SK-N-SH (cell line): ENCODE data around the gene MLLT11. TPM values are rescaled to one million over a fixed set of nuclear protein-coding genes. Genes with fewer than 3 reads are reported as not detected.

ENCODE experiments used
- CTCF ChIA-PET: fragments of 300-600, 350-600 bp; formaldehyde crosslinking; extraction: SDS; loops from one replicate; lab custom pipeline; 2021; lab: Yijun Ruan, JAX
- POLR2A ChIA-PET: fragments of 350-600 bp; sonication (Branson Sonifier 250); formaldehyde crosslinking; extraction: SDS; loops from one replicate; lab custom pipeline; 2020; ENCODE audit warnings: antibody characterized with exemption, inconsistent platforms; lab: Yijun Ruan, JAX
- DNase-seq: peaks from one replicate; pipeline ENCODE4 v3.0.0; 2012
- H2AFZ ChIP-seq: fragments of 200-600 bp; sonication (generic); 2 replicates; pipeline ENCODE4 v1.8.1; 2016; ENCODE audit warnings: antibody characterized with exemption, mild to moderate bottlenecking, low read depth
- H3F3A ChIP-seq: fragments of 200-600 bp; sonication (generic); replicated peaks from 2 replicates; pipeline ENCODE3; 2016; ENCODE audit warnings: antibody characterized with exemption, mild to moderate bottlenecking; ENCODE audit not compliant: insufficient read depth
- H3K27ac ChIP-seq, 2 experiments: fragments of 200-500 bp in 1 of 2; fragments of 200-600 bp in 1 of 2; sonication (Bioruptor generic) in 1 of 2; sonication (generic), shearing (Covaris generic) in 1 of 2; 2 replicates each; pipeline versions ENCODE4 v1.5.1 to v1.6.1; 2014 to 2016; ENCODE audit warnings: low read depth in 2 of 2, inconsistent platforms in 1 of 2, low read length in 1 of 2, mild to moderate bottlenecking in 1 of 2, mixed read lengths in 1 of 2
- H3K27me3 ChIP-seq: fragments of 200-600 bp; sonication (generic), shearing (Covaris generic); 2 replicates; pipeline ENCODE4 v1.6.1; 2016; ENCODE audit warnings: mixed run types; ENCODE audit not compliant: insufficient read depth
- H3K36me3 ChIP-seq, 2 experiments: fragments of 200-500 bp in 1 of 2; fragments of 200-600 bp in 1 of 2; sonication (Bioruptor generic) in 1 of 2; sonication (generic) in 1 of 2; replicated peaks in 1 of 2; 2 replicates each; pipeline versions ENCODE3 to v1.5.1; 2014 to 2016; ENCODE audit warnings: low read length in 1 of 2, mild to moderate bottlenecking in 1 of 2; ENCODE audit not compliant: insufficient read depth in 2 of 2, control insufficient read depth in 1 of 2
- H3K4me1 ChIP-seq, 2 experiments: fragments of 200-500 bp in 1 of 2; fragments of 200-600 bp in 1 of 2; sonication (Bioruptor generic) in 1 of 2; sonication (generic), shearing (Covaris generic) in 1 of 2; 2 replicates each; pipeline versions ENCODE4 v1.5.1 to v1.6.1; 2014 to 2016; ENCODE audit warnings: low read depth in 1 of 2, low read length in 1 of 2, mixed run types in 1 of 2; ENCODE audit not compliant: insufficient read depth in 2 of 2, control insufficient read depth in 1 of 2
- H3K4me2 ChIP-seq: fragments of 200-600 bp; sonication (generic), shearing (Covaris generic); 2 replicates; pipeline ENCODE4 v1.6.1; 2017; ENCODE audit warnings: mixed run types
- H3K4me3 ChIP-seq, 2 experiments: fragments of 200-500 bp in 1 of 2; fragments of 200-600 bp in 1 of 2; sonication (Bioruptor generic) in 1 of 2; sonication (generic), shearing (Covaris generic) in 1 of 2; 2 replicates each; pipeline versions ENCODE4 v1.5.1 to v1.8.1; 2014 to 2016; ENCODE audit warnings: low read depth in 2 of 2, inconsistent platforms in 1 of 2, low read length in 1 of 2, mild to moderate bottlenecking in 1 of 2, mixed read lengths in 1 of 2, moderate library complexity in 1 of 2
- H3K79me2 ChIP-seq: fragments of 200-600 bp; sonication (generic); 2 replicates; pipeline ENCODE4 v1.8.1; 2017; ENCODE audit warnings: mild to moderate bottlenecking; ENCODE audit not compliant: insufficient read depth
- H3K9ac ChIP-seq: fragments of 200-600 bp; sonication (generic); 2 replicates; pipeline ENCODE4 v1.6.1; 2017; ENCODE audit warnings: mixed run types
- H3K9me2 ChIP-seq: fragments of 200-600 bp; sonication (generic); 2 replicates; pipeline ENCODE4 v1.6.1; 2017; ENCODE audit warnings: mixed run types
- H3K9me3 ChIP-seq: fragments of 200-600 bp; sonication (generic); 2 replicates; pipeline ENCODE4 v1.6.1; 2017; ENCODE audit warnings: mixed run types, mild to moderate bottlenecking, moderate library complexity
- H4K20me1 ChIP-seq: fragments of 200-600 bp; sonication (generic); 2 replicates; pipeline ENCODE4 v1.6.1; 2017; ENCODE audit warnings: mild to moderate bottlenecking, mixed run types; ENCODE audit not compliant: insufficient read depth
- CHD2 ChIP-seq: fragments of 150-350 bp; IDR thresholded peaks from 2 replicates; pipeline ENCODE4 v1.6.1; 2018; ENCODE audit warnings: low read length; ENCODE audit not compliant: partially characterized antibody
- ELF1 ChIP-seq: IDR thresholded peaks from 2 replicates; pipeline ENCODE4 v1.4.0; 2012
- EP300 ChIP-seq, 2 experiments: IDR thresholded peaks; 2 replicates each; pipeline versions ENCODE4 v1.4.0 to v1.6.1; 2012; ENCODE audit warnings: borderline replicate concordance in 1 of 2, low read depth in 1 of 2, low read length in 1 of 2
- FOSL2 ChIP-seq: IDR thresholded peaks from 2 replicates; pipeline ENCODE4 v1.4.0; 2012; ENCODE audit warnings: low read depth, mild to moderate bottlenecking, moderate library complexity, borderline replicate concordance
- FOXJ3 ChIP-seq: sonication (generic); formaldehyde crosslinking; IDR thresholded peaks from 2 replicates; pipeline ENCODE4 v1.5.1; 2020; ENCODE audit warnings: mild to moderate bottlenecking, missing genetic modification reagents
- FOXM1 ChIP-seq: IDR thresholded peaks from 2 replicates; pipeline ENCODE4 v1.4.0; 2012; ENCODE audit warnings: low read depth, mild to moderate bottlenecking
- GABPA ChIP-seq: IDR thresholded peaks from 2 replicates; pipeline ENCODE4 v1.4.0; 2012; ENCODE audit warnings: low read depth, mild to moderate bottlenecking
- GATA2 ChIP-seq: sonication (generic); formaldehyde crosslinking; IDR thresholded peaks from 2 replicates; pipeline ENCODE4 v1.5.0; 2020; ENCODE audit warnings: mild to moderate bottlenecking, missing genetic modification reagents
- IRF3 ChIP-seq: fragments of 150-350 bp; IDR thresholded peaks from 2 replicates; pipeline ENCODE4 v1.6.1; 2016; ENCODE audit warnings: mild to moderate bottlenecking, low read depth, low read length
- JUND ChIP-seq: IDR thresholded peaks from 2 replicates; pipeline ENCODE4 v1.4.0; 2012
- MXI1 ChIP-seq: IDR thresholded peaks from 2 replicates; pipeline ENCODE4 v1.6.1; 2012; ENCODE audit warnings: mild to moderate bottlenecking, low read depth, low read length, improper control_type of control experiment
- NFIC ChIP-seq: IDR thresholded peaks from 2 replicates; pipeline ENCODE4 v1.4.0; 2012; ENCODE audit warnings: borderline replicate concordance
- RAD21 ChIP-seq: IDR thresholded peaks from 2 replicates; pipeline ENCODE4 v1.6.1; 2012; ENCODE audit warnings: mild to moderate bottlenecking, low read length
- RCOR1 ChIP-seq: fragments of 150-350 bp; IDR thresholded peaks from 2 replicates; pipeline ENCODE4 v1.6.1; 2017; ENCODE audit warnings: antibody characterized with exemption, low read length
- RFX5 ChIP-seq: IDR thresholded peaks from 2 replicates; pipeline ENCODE4 v1.6.1; 2012; ENCODE audit warnings: mild to moderate bottlenecking, improper control_type of control experiment, low read length
- RXRA ChIP-seq: IDR thresholded peaks from 2 replicates; pipeline ENCODE4 v1.4.0; 2012; ENCODE audit warnings: low read depth, mild to moderate bottlenecking, borderline replicate concordance
- SIN3A ChIP-seq: IDR thresholded peaks from 2 replicates; pipeline ENCODE4 v1.6.1; 2012; ENCODE audit warnings: low read depth, mild to moderate bottlenecking, low read length, moderate library complexity, borderline replicate concordance
- SMC3 ChIP-seq: IDR thresholded peaks from 2 replicates; pipeline ENCODE4 v1.6.1; 2012; ENCODE audit warnings: low read depth, low read length, improper control_type of control experiment
- TAF1 ChIP-seq: IDR thresholded peaks from 2 replicates; pipeline ENCODE4 v1.6.1; 2012; ENCODE audit warnings: low read depth, mild to moderate bottlenecking, low read length, moderate library complexity, borderline replicate concordance
- TCF12 ChIP-seq: IDR thresholded peaks from 2 replicates; pipeline ENCODE4 v1.4.0; 2012
- TEAD4 ChIP-seq: IDR thresholded peaks from 2 replicates; pipeline ENCODE4 v1.4.0; 2012; ENCODE audit warnings: mild to moderate bottlenecking, borderline replicate concordance; ENCODE audit not compliant: insufficient read depth
- USF2 ChIP-seq: fragments of 150-350 bp; IDR thresholded peaks from 2 replicates; pipeline ENCODE4 v1.6.1; 2017; ENCODE audit warnings: antibody characterized with exemption, low read length, low read depth, borderline replicate concordance
- WGBS: methylation state at CpG from one replicate; pipeline ENCODE4 v1.1.6; 2017; ENCODE audit warnings: low lambda C conversion rate; 5-methylcytosine and 5-hydroxymethylcytosine counted together
- polyA plus RNA-seq, 3 experiments: library from polyadenylated mRNA; depleted of rRNA; stranded (reverse); fragments of >200 nt; gene quantifications; 2 replicates each; pipeline ENCODE4 v1.2.3, GENCODE V29; 2012
- TF ChIP-seq, protein P1 (sequence below): IDR thresholded peaks from 2 replicates; pipeline ENCODE4; 2012

Gene MLLT11
- polyA plus RNA-seq, 1 of the 3 experiments (the other 2 are of a cell fraction), result 26.7 TPM

- Histone ChIP-seq H3K4me1 (no peaks in the 10 kb centered on the region), H3K4me3 (no peak overlapping the region), H3K79me2 (no peaks in the 10 kb centered on the region), H3F3A (no peaks in the 10 kb centered on the region), H3K9me2 (no peaks in the 10 kb centered on the region), H4K20me1 (no peaks in the 10 kb centered on the region), H3K27me3 (no peaks in the 10 kb centered on the region), H3K4me2 (no peak overlapping the region), H2AFZ (no peak overlapping the region), H3K27ac (no peak overlapping the region), H3K9ac (no peak overlapping the region), H3K36me3 (peaks cover 5 to 20% of the 10 kb centered on the region in 2 experiments), H3K9me3 (no peaks in the 10 kb centered on the region)
- 83% methylated on average over 6 of the region's 6 CpGs for WGBS
- ChIA-PET POLR2A (no interaction called here), CTCF (interaction anchor here (0.9 to 2.1 kb wide), 3 partner anchors 11 to 118 kb away, joined by 4 to 10 read pairs (median 9); partner anchors contain the start of gene C1orf56)
- DNase-seq, result no peak
- TF ChIP-seq JUND, result no peak
- TF ChIP-seq TEAD4, result no peak
- no peak for TF ChIP-seq RFX5
- no peak for TF ChIP-seq NFIC
- TF ChIP-seq SIN3A, result no peak
- no peak for TF ChIP-seq RXRA
- TF ChIP-seq TAF1, result no peak
- no peak for TF ChIP-seq EP300 (IDR thresholded peaks at IDR 0.05; ENCODE audit: borderline replicate concordance in 1 of 2, low read depth in 1 of 2, low read length in 1 of 2)
- no peak for TF ChIP-seq IRF3
- TF ChIP-seq GABPA, result no peak
- no peak for TF ChIP-seq ELF1
- TF ChIP-seq, protein P1, sequence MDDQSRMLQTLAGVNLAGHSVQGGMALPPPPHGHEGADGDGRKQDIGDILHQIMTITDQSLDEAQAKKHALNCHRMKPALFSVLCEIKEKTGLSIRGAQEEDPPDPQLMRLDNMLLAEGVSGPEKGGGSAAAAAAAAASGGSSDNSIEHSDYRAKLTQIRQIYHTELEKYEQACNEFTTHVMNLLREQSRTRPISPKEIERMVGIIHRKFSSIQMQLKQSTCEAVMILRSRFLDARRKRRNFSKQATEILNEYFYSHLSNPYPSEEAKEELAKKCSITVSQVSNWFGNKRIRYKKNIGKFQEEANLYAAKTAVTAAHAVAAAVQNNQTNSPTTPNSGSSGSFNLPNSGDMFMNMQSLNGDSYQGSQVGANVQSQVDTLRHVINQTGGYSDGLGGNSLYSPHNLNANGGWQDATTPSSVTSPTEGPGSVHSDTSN, result no peak
- no peak for TF ChIP-seq USF2
- no peak for TF ChIP-seq RCOR1
- TF ChIP-seq RAD21, result no peak
- TF ChIP-seq FOXM1, result no peak
These were observed 23.2 kb upstream of the MLLT11 start for GRCh38 chr1:151037032-151037431.

- no peak overlapping the region for H2AFZ ChIP-seq
- H3K27ac ChIP-seq, result no peak overlapping the region
- no peaks in the 10 kb centered on the region for H3K79me2 ChIP-seq
- WGBS, result 81% methylated on average over 3 of the region's 3 CpGs
- H3K4me1 ChIP-seq, result no peaks in the 10 kb centered on the region
- ChIA-PET POLR2A (no interaction called here), CTCF (interaction anchor here (1.2 to 2.8 kb wide), 2 partner anchors 8 to 15 kb away, joined by 5 to 12 read pairs; partner anchors contain the start of gene C1orf56)
- no peaks in the 10 kb centered on the region for H3F3A ChIP-seq
- no peak overlapping the region for H3K4me3 ChIP-seq
- no peak overlapping the region for H3K9ac ChIP-seq
- no peaks in the 10 kb centered on the region for H3K27me3 ChIP-seq
- H3K9me2 ChIP-seq, result no peaks in the 10 kb centered on the region
- no peak for DNase-seq
- H3K36me3 ChIP-seq, result peaks cover 5 to 10% of the 10 kb centered on the region in 2 experiments
- no peaks in the 10 kb centered on the region for H3K9me3 ChIP-seq
- no peak overlapping the region for H3K4me2 ChIP-seq
- H4K20me1 ChIP-seq, result no peaks in the 10 kb centered on the region
- TF ChIP-seq RCOR1 (no peak), EP300 (IDR thresholded peaks at IDR 0.05; ENCODE audit: borderline replicate concordance in 1 of 2, low read depth in 1 of 2, low read length in 1 of 2) (no peak), FOSL2 (no peak), FOXM1 (no peak), TCF12 (no peak), CHD2 (no peak), SMC3 (no peak), GATA2 (CRISPR knock-in tag) (no peak), FOXJ3 (CRISPR knock-in tag) (no peak), RAD21 (no peak), ELF1 (no peak), SIN3A (no peak), MXI1 (no peak)
- TF ChIP-seq, protein P1, result no peak
These were observed 20.7 kb upstream of the MLLT11 start for GRCh38 chr1:151039521-151039920.
